ENCODE measurements around the gene KLHDC7B.

KLHDC7B gene

DNA sequence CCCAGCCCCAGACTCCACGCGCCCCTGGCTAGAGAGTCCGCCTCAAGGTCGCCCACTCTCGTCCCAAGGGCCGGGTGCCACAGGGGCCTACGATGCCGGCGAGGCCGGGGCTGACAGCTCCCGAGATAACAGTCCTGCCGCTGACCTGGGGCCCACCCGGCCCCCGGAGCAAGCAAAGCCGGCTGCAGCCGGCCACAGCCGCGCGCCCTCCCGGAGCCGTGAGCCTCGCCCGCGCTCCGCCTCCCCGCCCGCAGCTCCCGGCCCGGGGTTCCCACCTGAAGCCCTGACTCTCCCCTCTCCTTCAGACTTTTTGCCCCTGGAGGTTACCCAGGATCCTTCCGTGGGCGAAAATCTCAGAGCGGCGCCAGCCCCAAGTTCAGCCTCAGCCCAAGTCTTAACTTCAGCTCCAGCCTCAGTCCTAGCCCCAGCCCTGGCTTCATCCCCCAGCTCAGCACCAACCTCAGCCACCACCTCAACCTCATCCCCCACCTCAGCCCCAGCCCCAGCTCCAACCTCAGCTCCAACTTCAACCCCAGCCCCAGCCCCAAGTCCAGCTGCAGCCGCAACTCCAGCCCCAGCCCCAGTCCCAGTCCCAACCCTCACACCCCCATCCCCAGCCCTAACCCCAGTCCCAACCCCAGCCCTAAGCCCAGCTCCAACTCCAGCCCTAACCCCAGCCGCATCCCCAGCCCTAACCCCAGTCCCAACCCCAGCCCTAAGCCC, 1.7 kb downstream of the KLHDC7B start:
- peaks cover 10 to 13% of the 10 kb centered on the region in 2 donors for H3K27me3 ChIP-seq (ENCODE audit: control insufficient read depth in 2 of 2, insufficient read depth in 2 of 2, low read length in 2 of 2)
- H3K36me3 ChIP-seq (ENCODE audit: control insufficient read depth in 2 of 2, insufficient read depth in 2 of 2, low read length in 2 of 2), result no peaks in the 10 kb centered on the region
- H3K9ac ChIP-seq (ENCODE audit: low read depth in 1 of 2, low read length in 2 of 2), result no peak overlapping the region
- no peak overlapping the region for H3K27ac ChIP-seq (ENCODE audit: low read depth in 2 of 2, low read length in 2 of 2)
- H3K9me3 ChIP-seq (ENCODE audit: control insufficient read depth in 2 of 2, low read length in 2 of 2), result no peaks in the 10 kb centered on the region
- H3K4me3 ChIP-seq (ENCODE audit: low read length in 2 of 2), result no peak overlapping the region
- H3K4me1 ChIP-seq (ENCODE audit: control insufficient read depth in 2 of 2, insufficient read depth in 2 of 2, low read length in 2 of 2), result peaks cover 8 to 14% of the 10 kb centered on the region in 2 donors

DNA sequence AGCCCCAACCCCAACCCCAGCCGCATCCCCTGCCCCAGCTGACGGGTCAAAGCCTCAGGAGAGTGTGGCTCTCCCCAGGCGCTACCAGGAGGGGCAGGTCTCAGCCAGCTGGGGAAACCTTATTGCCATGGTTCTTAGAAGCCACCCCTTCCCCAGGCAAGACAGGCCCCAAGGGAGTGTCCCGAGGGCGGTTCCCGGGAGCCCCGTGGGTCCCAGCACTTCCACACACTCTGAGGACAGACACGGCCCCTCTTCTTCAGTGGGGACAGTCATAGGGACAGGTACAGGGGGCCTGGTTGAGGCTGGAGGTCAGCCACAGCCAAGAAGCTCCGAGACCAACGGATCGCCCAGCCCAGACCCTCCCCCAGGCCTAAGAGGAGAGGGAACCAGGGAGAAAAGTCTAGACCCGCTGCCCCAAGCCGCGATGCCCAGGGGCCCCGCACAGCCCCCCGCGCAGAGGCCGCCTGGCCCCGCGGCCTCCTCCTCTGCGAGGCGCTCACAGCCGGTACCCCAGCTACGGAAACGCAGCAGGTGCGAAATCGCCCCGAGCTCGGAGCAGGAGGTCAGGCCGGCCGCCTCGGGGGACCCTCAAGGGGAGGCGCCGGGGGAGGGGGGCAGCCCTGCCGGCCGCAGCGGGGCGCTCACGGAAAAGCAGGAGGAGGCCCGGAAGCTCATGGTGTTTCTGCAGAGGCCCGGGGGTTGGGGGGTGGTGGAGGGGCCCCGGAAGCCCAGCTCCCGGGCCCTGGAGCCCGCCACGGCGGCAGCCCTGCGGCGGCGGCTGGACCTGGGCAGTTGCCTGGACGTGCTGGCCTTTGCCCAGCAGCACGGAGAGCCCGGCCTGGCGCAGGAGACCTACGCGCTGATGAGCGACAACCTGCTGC, 2.6 kb downstream of the KLHDC7B start:
- peaks cover 8 to 14% of the 10 kb centered on the region in 2 donors for H3K4me1 ChIP-seq (ENCODE audit: control insufficient read depth in 2 of 2, insufficient read depth in 2 of 2, low read length in 2 of 2)
- peaks cover 10 to 13% of the 10 kb centered on the region in 2 donors for H3K27me3 ChIP-seq (ENCODE audit: control insufficient read depth in 2 of 2, insufficient read depth in 2 of 2, low read length in 2 of 2)
- no peaks in the 10 kb centered on the region for H3K9me3 ChIP-seq (ENCODE audit: control insufficient read depth in 2 of 2, low read length in 2 of 2)
- H3K36me3 ChIP-seq (ENCODE audit: control insufficient read depth in 2 of 2, insufficient read depth in 2 of 2, low read length in 2 of 2), result no peaks in the 10 kb centered on the region
- H3K4me3 ChIP-seq (ENCODE audit: low read length in 2 of 2), result peak overlapping the region; percentile 35 to 50
- H3K27ac ChIP-seq (ENCODE audit: low read depth in 2 of 2, low read length in 2 of 2), result no peak overlapping the region
- H3K9ac ChIP-seq (ENCODE audit: low read depth in 1 of 2, low read length in 2 of 2), result peak overlapping the region in 1 of 2 donors; percentile 21

DNA sequence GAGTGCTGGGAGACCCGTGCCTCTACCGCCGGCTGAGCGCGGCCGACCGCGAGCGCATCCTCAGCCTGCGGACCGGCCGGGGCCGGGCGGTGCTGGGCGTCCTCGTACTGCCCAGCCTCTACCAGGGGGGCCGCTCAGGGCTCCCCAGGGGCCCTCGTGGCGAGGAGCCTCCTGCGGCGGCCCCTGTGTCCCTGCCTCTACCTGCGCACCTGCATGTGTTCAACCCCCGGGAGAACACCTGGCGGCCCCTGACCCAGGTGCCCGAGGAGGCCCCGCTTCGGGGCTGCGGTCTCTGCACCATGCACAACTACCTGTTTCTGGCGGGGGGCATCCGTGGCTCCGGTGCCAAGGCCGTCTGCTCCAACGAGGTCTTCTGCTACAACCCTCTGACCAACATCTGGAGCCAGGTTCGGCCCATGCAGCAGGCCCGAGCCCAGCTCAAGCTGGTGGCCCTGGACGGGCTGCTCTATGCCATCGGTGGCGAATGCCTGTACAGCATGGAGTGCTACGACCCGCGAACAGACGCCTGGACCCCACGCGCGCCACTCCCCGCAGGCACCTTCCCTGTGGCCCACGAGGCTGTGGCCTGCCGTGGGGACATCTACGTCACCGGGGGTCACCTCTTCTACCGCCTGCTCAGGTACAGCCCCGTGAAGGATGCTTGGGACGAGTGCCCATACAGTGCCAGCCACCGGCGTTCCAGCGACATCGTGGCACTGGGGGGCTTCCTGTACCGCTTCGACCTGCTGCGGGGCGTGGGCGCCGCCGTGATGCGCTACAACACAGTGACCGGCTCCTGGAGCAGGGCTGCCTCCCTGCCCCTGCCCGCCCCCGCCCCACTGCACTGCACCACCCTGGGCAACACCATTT, 3.5 kb downstream of the KLHDC7B start:
- peaks cover 10 to 13% of the 10 kb centered on the region in 2 donors for H3K27me3 ChIP-seq (ENCODE audit: control insufficient read depth in 2 of 2, insufficient read depth in 2 of 2, low read length in 2 of 2)

DNA sequence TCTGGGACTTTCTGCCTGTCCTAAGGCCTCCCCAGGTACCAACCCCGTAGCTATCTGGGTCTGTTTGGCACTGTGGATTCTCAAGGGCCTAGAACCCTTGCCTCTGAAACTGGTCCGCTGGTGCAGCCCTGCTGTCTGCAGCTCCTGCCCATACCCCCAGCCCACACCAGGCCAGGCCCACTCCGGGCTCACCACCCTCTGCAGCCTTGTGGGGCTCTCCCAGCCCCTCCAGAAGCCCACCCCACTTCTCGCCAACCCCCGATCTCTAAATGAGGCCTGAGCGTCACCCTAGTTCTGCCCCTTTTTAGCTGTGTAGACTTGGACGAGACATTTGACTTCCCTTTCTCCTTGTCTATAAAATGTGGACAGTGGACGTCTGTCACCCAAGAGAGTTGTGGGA, 4.7 kb downstream of the KLHDC7B start:
- H3K9ac ChIP-seq (ENCODE audit: low read depth in 1 of 2, low read length in 2 of 2), result no peak overlapping the region
- peaks cover 10 to 13% of the 10 kb centered on the region in 2 donors for H3K27me3 ChIP-seq (ENCODE audit: control insufficient read depth in 2 of 2, insufficient read depth in 2 of 2, low read length in 2 of 2)
- peaks cover 3 to 4% of the 10 kb centered on the region in 2 donors for H3K4me1 ChIP-seq (ENCODE audit: control insufficient read depth in 2 of 2, insufficient read depth in 2 of 2, low read length in 2 of 2)
- no peak overlapping the region for H3K4me3 ChIP-seq (ENCODE audit: low read length in 2 of 2)
- no peak overlapping the region for H3K27ac ChIP-seq (ENCODE audit: low read depth in 2 of 2, low read length in 2 of 2)
- H3K9me3 ChIP-seq (ENCODE audit: control insufficient read depth in 2 of 2, low read length in 2 of 2), result no peaks in the 10 kb centered on the region
- H3K36me3 ChIP-seq (ENCODE audit: control insufficient read depth in 2 of 2, insufficient read depth in 2 of 2, low read length in 2 of 2), result no peaks in the 10 kb centered on the region

More for the DNA sequence above, 3.5 kb downstream of the KLHDC7B start:
- H3K27ac ChIP-seq (ENCODE audit: low read depth in 2 of 2, low read length in 2 of 2), result no peak overlapping the region
- H3K4me1 ChIP-seq (ENCODE audit: control insufficient read depth in 2 of 2, insufficient read depth in 2 of 2, low read length in 2 of 2), result peaks cover 8 to 11% of the 10 kb centered on the region in 2 donors
- peak overlapping the region in 1 of 2 donors; percentile 12 for H3K9ac ChIP-seq (ENCODE audit: low read depth in 1 of 2, low read length in 2 of 2)
- no peaks in the 10 kb centered on the region for H3K36me3 ChIP-seq (ENCODE audit: control insufficient read depth in 2 of 2, insufficient read depth in 2 of 2, low read length in 2 of 2)
- peak overlapping the region; percentile 35 to 50 for H3K4me3 ChIP-seq (ENCODE audit: low read length in 2 of 2)
- H3K9me3 ChIP-seq (ENCODE audit: control insufficient read depth in 2 of 2, low read length in 2 of 2), result no peaks in the 10 kb centered on the region

DNA sequence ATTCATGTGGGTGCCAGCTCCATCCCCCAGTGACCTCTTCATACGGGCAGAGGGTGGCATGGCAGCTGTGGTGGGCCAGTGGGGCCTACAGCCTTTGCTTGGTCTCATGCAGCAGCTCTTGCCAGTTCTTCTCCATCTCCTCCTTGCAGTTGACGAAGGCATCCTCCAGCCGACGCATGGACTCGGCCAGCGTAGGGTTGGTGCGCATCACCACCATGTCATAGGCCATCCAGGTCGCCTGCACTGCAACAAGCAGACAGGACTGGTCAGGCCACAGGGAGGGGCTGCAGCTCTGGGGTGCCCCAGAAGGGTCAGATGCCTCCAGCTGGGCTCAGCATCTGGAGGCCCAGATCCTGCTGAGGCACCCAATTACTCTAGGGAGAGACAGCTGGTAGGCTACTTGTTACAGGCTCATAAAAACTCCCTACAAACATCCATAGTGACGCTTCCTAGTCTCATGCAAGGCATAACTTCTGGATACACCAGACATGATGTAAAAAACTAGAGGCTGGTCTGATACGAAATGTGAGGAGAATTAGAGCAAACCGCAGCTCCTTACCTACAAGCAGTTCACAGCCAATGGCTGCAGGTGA, 5.6 kb downstream of the KLHDC7B start:
- no peak overlapping the region for H3K27ac ChIP-seq (ENCODE audit: low read depth in 2 of 2, low read length in 2 of 2)
- peaks cover 3 to 4% of the 10 kb centered on the region in 2 donors for H3K4me1 ChIP-seq (ENCODE audit: control insufficient read depth in 2 of 2, insufficient read depth in 2 of 2, low read length in 2 of 2)
- no peaks in the 10 kb centered on the region for H3K9me3 ChIP-seq (ENCODE audit: control insufficient read depth in 2 of 2, low read length in 2 of 2)
- H3K9ac ChIP-seq (ENCODE audit: low read depth in 1 of 2, low read length in 2 of 2), result no peak overlapping the region
- H3K27me3 ChIP-seq (ENCODE audit: control insufficient read depth in 2 of 2, insufficient read depth in 2 of 2, low read length in 2 of 2), result peaks cover 9 to 10% of the 10 kb centered on the region in 2 donors
- H3K4me3 ChIP-seq (ENCODE audit: low read length in 2 of 2), result no peak overlapping the region
- H3K36me3 ChIP-seq (ENCODE audit: control insufficient read depth in 2 of 2, insufficient read depth in 2 of 2, low read length in 2 of 2), result no peaks in the 10 kb centered on the region

DNA sequence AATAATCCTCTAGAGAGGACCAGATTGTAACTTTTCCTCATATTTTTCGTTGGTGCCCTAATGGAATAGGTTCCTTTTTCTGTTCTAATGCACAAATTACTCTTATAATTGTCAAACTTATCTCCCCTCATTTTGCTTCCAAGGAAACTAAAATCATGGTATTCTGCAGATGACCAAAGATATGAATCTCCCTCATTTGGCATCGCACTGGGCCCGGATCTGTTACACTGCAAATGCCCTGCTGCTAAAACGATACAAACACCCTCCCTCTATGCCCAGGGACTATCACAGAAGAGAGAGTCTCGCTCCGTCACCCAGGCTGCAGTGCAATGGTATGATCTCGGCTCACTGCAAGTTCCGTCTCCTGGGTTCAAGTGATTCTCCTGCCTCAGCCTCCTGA, 7.6 kb downstream of the KLHDC7B start:
- Histone ChIP-seq H3K4me1 (ENCODE audit: control insufficient read depth in 2 of 2, insufficient read depth in 2 of 2, low read length in 2 of 2) (peaks cover 3 to 4% of the 10 kb centered on the region in 2 donors), H3K27ac (ENCODE audit: low read depth in 2 of 2, low read length in 2 of 2) (no peak overlapping the region), H3K27me3 (ENCODE audit: control insufficient read depth in 2 of 2, insufficient read depth in 2 of 2, low read length in 2 of 2) (peaks cover under 1 to 10% of the 10 kb centered on the region in 2 donors), H3K4me3 (ENCODE audit: low read length in 2 of 2) (no peak overlapping the region), H3K9me3 (ENCODE audit: control insufficient read depth in 2 of 2, low read length in 2 of 2) (no peaks in the 10 kb centered on the region), H3K9ac (ENCODE audit: low read depth in 1 of 2, low read length in 2 of 2) (no peak overlapping the region), H3K36me3 (ENCODE audit: control insufficient read depth in 2 of 2, insufficient read depth in 2 of 2, low read length in 2 of 2) (no peaks in the 10 kb centered on the region)

DNA sequence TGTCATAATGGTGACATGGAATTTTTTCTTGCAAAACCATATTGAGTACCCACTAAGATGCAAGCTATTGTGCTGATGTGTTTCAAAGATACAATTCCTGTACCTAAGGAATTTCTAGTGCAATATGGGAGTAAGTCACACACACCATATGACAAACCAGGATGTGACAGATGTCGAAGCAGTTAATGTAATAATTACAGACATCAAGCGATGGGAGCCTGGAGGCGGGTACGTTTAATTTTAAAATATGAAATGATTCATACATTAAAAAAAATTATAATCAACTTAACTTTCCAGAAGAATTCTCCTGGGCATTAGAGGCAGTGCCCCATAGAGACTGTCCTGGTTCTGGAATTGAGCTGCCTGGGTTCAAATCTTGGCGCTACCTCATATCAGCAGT, 11.0 kb downstream of the KLHDC7B start:
- Histone ChIP-seq H3K9me3 (ENCODE audit: control insufficient read depth in 2 of 2, low read length in 2 of 2) (no peaks in the 10 kb centered on the region), H3K4me3 (ENCODE audit: low read length in 2 of 2) (no peak overlapping the region), H3K27me3 (ENCODE audit: control insufficient read depth in 2 of 2, insufficient read depth in 2 of 2, low read length in 2 of 2) (no peaks in the 10 kb centered on the region), H3K27ac (ENCODE audit: low read depth in 2 of 2, low read length in 2 of 2) (no peak overlapping the region), H3K36me3 (ENCODE audit: control insufficient read depth in 2 of 2, insufficient read depth in 2 of 2, low read length in 2 of 2) (no peaks in the 10 kb centered on the region), H3K9ac (ENCODE audit: low read depth in 1 of 2, low read length in 2 of 2) (no peak overlapping the region), H3K4me1 (ENCODE audit: control insufficient read depth in 2 of 2, insufficient read depth in 2 of 2, low read length in 2 of 2) (no peaks in the 10 kb centered on the region)

DNA sequence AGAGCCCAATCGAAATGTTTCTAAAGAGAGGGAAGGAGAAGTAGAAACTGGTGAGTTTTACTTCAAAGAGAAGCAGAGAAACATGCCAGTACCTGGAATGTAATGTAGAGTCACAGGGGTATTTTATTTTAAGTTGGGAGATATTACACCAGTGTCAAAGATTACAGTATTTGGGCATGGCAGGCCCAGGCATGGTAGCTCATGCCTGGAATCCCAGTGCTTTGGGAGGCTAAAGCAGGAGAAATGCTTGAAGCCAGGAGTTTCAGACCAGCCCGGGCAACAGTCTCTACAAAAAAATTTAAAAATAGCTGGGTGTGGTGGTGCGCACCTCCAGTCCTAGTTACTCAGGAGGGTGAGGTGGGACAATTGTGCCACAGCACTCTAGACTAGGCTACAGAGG, 14.3 kb downstream of the KLHDC7B start:
- no peak overlapping the region for H3K4me3 ChIP-seq (ENCODE audit: low read length in 2 of 2)
- H3K9ac ChIP-seq (ENCODE audit: low read depth in 1 of 2, low read length in 2 of 2), result no peak overlapping the region
- no peaks in the 10 kb centered on the region for H3K36me3 ChIP-seq (ENCODE audit: control insufficient read depth in 2 of 2, insufficient read depth in 2 of 2, low read length in 2 of 2)
- H3K4me1 ChIP-seq (ENCODE audit: control insufficient read depth in 2 of 2, insufficient read depth in 2 of 2, low read length in 2 of 2), result peaks cover 8 to 15% of the 10 kb centered on the region in 2 donors
- H3K27ac ChIP-seq (ENCODE audit: low read depth in 2 of 2, low read length in 2 of 2), result no peak overlapping the region
- no peaks in the 10 kb centered on the region for H3K27me3 ChIP-seq (ENCODE audit: control insufficient read depth in 2 of 2, insufficient read depth in 2 of 2, low read length in 2 of 2)
- H3K9me3 ChIP-seq (ENCODE audit: control insufficient read depth in 2 of 2, low read length in 2 of 2), result no peaks in the 10 kb centered on the region

DNA sequence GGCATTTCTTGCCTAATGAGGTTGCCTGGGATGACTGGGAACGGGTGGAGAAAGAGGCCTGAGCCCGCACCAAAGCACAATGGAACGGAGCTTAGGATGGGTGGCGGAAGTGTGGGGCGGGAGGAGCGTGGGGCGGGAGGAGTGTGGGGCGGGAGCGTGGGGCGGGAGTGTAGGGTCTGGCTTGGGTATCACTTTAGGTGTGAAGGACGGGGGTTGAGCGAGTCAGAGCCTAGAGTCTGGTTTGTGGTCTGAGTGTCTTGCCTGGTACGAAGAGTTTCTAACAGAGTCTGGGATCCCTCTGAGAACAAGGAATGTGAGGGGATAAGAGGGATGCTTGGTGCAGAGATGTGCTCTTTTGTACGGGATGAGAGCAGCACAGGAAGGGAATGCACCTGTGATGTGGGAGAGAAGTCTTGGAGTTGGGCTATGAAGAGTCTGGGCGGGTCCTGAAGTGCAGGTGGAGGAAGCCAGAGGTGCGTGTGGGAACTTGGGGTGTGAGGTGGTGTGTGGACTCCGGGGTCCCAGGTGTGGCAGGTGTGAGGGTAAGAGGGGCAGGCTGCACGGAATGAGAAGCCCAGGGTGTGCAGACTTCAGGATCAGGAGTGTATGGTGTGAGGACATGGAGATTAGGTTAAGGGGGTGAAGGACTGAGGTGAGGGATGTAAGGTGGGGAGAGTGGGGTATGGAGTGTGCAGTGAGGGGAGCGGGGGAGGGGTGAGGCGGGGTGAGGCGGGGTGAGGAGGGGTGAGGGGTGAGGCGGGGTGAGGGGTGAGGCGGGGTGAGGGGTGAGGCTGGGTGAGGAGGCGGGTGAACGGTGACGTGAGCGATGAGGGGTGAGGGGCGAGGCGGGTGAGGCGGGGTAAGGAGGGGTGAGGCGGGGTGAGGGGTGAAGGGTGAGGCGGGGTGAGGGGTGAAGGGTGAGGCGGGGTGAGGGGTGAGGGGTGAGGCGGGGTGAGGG, 16.0 kb downstream of the KLHDC7B start:
- no peaks in the 10 kb centered on the region for H3K36me3 ChIP-seq (ENCODE audit: control insufficient read depth in 2 of 2, insufficient read depth in 2 of 2, low read length in 2 of 2)
- H3K9ac ChIP-seq (ENCODE audit: low read depth in 1 of 2, low read length in 2 of 2), result no peak overlapping the region
- peaks cover 8 to 15% of the 10 kb centered on the region in 2 donors for H3K4me1 ChIP-seq (ENCODE audit: control insufficient read depth in 2 of 2, insufficient read depth in 2 of 2, low read length in 2 of 2)
- H3K27me3 ChIP-seq (ENCODE audit: control insufficient read depth in 2 of 2, insufficient read depth in 2 of 2, low read length in 2 of 2), result no peaks in the 10 kb centered on the region
- no peaks in the 10 kb centered on the region for H3K9me3 ChIP-seq (ENCODE audit: control insufficient read depth in 2 of 2, low read length in 2 of 2)
- no peak overlapping the region for H3K27ac ChIP-seq (ENCODE audit: low read depth in 2 of 2, low read length in 2 of 2)
- no peak overlapping the region for H3K4me3 ChIP-seq (ENCODE audit: low read length in 2 of 2)
